PFSK-1 (cell line): ENCODE data around the gene RFC2.

Source experiments
- SIN3A ChIP-seq: IDR thresholded peaks from 2 replicates; pipeline ENCODE4 v1.6.1; 2012; ENCODE audit warnings: mild to moderate bottlenecking, low read length, moderate library complexity, borderline replicate concordance; ENCODE audit not compliant: insufficient read depth
- TF ChIP-seq, protein P1 (sequence below), 2 experiments: IDR thresholded peaks; 2 replicates each; pipeline versions ENCODE4 v1.6.1 to v1.8.0; 2011 to 2012; ENCODE audit warnings: low read depth in 2 of 2, low read length in 2 of 2, control low read depth in 1 of 2, inconsistent platforms in 1 of 2, mild to moderate bottlenecking in 1 of 2, moderate library complexity in 1 of 2; ENCODE audit not compliant: insufficient read depth in 1 of 2

DNA sequence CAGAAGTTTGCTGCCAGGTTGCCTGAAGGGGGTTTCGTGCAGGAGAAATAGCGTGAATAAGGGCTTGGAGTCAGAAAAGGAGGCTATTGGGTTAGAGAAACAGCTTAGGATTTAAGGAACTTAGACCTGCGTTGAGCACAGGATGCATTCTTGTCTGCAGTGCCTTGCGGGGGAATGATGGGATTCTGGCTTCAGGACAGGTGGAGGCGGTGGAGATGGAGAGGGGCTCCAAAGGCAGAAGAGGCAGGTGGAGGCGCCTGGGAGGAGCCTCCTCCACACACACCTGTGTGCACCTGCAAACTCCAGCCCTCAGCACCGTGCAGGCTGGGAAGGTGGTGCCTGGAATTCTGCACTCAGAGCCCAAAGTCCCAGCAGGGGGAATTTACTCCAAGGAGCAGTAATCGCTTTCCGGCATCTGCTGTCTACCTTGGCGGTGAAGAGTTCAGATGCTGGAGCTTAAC, 36.8 kb upstream of the RFC2 start:
- no peak for TF ChIP-seq SIN3A
- TF ChIP-seq, protein P1, sequence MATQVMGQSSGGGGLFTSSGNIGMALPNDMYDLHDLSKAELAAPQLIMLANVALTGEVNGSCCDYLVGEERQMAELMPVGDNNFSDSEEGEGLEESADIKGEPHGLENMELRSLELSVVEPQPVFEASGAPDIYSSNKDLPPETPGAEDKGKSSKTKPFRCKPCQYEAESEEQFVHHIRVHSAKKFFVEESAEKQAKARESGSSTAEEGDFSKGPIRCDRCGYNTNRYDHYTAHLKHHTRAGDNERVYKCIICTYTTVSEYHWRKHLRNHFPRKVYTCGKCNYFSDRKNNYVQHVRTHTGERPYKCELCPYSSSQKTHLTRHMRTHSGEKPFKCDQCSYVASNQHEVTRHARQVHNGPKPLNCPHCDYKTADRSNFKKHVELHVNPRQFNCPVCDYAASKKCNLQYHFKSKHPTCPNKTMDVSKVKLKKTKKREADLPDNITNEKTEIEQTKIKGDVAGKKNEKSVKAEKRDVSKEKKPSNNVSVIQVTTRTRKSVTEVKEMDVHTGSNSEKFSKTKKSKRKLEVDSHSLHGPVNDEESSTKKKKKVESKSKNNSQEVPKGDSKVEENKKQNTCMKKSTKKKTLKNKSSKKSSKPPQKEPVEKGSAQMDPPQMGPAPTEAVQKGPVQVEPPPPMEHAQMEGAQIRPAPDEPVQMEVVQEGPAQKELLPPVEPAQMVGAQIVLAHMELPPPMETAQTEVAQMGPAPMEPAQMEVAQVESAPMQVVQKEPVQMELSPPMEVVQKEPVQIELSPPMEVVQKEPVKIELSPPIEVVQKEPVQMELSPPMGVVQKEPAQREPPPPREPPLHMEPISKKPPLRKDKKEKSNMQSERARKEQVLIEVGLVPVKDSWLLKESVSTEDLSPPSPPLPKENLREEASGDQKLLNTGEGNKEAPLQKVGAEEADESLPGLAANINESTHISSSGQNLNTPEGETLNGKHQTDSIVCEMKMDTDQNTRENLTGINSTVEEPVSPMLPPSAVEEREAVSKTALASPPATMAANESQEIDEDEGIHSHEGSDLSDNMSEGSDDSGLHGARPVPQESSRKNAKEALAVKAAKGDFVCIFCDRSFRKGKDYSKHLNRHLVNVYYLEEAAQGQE (IDR thresholded peaks at IDR 0.05; ENCODE audit: insufficient read depth in 1 of 2, low read depth in 2 of 2, low read length in 2 of 2) = no peak
